HG03460 (cell line): ENCODE measurements around the gene PPP2R2C.

Source experiments
- ATAC-seq: cut with Tn5 transposase; IDR thresholded peaks from one replicate; pipeline ENCODE4 v1.9.1; 2021; ENCODE audit not compliant: unreplicated experiment

The PPP2R2C gene

GRCh38 chr4:6383929-6384328 is 88.5 kb downstream of the PPP2R2C start:
- ATAC-seq, result no peak

DNA sequence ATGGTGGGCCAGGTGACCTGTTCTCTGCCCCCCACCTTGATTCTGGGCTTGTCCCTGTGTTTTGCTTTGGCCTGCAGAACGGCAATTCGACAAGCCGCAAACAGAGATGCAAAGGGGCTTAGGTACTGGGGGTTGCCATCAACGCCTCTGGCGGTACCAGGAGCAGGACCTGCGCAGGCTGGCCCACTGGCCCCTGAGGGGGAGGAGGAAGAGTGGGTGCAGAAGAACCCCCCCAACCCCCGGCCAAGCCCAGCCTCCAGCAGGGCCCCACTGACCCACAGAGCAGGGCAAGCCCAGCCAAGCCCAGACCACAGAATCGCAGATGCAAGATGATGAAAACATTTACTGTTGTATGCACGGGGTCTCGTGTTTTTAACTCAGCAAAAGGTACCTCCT is 89.4 kb downstream of the PPP2R2C start:
- ATAC-seq, result no peak

- ATAC-seq, result no peak
These were observed 90.8 kb downstream of the PPP2R2C start for GRCh38 chr4:6381571-6382123.

DNA sequence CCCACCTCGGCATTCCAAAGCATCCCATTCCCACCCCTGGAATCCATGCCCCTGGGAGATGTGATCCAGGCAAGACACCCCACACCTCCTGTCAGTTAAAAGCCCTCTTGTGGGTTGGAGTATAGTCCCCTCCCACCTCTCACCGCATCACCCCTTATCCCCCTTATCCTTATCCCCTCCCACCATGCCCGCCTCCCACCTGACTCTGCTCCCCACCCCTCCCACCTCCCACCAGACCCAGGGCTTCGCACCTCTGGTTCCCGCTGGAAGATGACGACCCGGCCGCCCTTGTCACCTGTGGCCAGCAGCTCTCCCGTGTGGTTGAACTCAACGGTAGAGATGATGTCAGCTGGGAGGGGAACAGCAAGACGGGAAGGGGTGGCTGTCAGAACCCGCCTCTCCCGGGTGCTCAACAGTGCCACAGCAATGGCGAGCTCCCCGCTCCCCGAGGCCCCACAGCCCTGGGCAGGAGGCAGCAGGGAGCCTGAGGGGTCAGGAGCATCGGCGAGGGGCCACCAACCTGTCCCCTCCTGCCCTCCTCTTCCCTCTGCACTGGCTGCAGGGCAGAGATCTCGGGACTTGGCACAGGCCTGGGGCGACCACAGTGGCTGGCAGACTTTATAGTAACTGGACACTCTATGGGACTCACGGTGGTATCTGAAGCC is 91.5 kb downstream of the PPP2R2C start:
- no peak for ATAC-seq

GRCh38 chr4:6379767-6380745 is 92.4 kb downstream of the PPP2R2C start:
- no peak for ATAC-seq

DNA sequence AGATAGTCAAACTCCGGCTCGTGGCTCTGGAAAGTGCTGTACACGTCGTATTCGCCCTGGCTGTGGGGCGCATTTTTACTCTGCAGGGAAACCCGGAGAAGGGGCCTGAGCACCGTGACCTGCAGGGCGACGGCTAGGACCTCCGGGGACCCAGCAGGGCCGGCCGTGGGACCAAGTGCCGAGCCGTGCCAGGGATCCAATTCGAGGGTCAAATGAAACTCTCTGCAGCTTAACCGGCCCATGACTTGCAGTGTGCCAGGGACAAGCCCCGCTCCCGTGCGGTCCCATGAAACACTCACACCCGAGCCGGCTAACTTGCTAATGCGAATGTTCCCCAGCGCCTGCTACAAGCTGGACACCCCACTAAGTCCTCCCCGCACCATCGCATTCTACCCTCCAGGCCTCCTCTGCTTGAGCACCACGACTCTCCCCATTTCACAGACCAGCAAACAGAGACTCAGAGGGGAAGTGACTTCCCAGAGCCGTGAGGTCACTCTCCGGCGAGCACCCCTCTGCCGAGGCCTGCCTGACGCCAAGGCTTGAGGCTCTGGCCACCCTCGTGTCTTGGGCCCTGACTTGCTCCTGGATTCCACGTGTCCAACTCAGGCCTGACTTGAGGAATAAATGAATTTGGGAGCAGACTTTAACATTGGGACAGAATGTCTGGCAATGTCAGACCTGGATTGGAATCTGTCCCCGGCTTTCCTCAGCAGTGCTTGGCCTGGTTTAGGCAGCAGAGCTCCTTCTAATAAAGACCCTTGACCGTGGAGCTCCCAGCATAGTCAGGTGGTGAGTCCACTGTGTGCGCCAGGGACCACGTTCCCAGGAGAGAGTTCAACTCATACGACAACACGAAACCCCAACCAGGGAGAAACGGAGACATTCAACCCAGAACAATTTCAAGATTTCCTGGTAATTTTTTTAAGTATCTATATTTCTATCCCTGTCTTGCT is 93.6 kb downstream of the PPP2R2C start:
- ATAC-seq, result no peak

GRCh38 chr4:6377626-6378492 is 94.6 kb downstream of the PPP2R2C start:
- no peak for ATAC-seq

GRCh38 chr4:6375620-6376295 is 96.7 kb downstream of the PPP2R2C start:
- ATAC-seq, result no peak

DNA sequence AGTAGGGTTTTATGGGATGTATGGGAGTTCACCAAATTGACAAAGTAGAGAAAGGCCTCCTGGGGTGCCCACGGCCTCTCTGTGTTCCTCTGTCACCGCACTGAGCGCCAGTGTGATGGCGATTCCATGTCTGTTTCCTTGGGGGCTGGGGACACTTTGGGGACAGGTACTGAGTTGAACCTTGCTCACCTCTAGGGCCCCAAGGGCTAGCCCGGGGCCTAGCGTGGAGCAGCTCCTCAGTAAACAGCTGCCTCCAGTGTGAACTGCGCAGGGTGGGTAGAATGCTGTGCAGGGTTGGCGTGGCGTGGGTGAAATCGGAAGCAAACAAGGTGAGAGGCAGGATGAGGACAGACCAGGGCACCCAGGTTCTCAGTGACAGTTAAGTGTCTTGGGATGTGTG is 97.8 kb downstream of the PPP2R2C start:
- ATAC-seq, result no peak

DNA sequence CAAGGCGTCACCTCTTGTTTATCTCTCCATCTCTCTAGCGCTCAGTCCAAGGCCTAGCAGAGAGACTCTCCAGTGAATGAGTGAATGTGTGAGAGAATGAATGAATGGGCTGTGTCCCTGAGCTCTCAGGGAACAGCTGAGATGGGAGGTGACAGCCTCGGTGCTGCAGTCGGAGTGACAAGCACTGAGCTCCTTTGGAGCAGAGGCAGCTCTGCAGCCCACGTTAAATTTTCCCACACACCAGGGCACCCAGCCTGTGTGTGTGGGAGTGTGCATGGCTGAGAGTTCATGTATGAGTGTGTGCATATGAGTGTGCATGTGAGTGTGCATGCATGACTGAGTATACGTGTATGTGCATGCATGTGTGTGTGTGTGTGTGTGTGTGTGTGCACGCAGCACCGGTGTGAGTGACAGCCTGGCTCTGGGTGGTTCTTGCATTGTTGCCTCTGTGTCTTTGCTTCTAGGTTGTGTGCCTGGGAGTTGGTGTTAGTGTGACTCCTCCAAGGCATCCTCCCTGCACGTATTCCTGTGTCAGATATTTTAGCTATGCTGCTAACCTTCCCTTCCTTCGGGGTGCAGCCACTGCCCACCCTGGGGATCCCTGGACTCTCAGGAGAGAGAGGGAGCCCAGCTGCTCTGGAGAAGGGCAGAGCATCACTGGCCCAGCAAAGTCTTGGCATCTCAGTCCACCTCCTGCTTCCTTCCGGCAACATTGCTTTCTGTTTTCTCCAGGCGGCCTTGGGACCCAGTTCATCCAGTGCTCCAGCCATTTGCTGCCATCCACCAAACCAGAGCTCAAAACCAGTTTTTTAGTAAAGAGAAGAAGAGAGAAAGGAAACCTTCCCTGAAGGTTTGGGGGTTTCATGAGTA is 98.6 kb downstream of the PPP2R2C start:
- no peak for ATAC-seq

GRCh38 chr4:6372649-6373525 is 99.5 kb downstream of the PPP2R2C start:
- ATAC-seq, result no peak

DNA sequence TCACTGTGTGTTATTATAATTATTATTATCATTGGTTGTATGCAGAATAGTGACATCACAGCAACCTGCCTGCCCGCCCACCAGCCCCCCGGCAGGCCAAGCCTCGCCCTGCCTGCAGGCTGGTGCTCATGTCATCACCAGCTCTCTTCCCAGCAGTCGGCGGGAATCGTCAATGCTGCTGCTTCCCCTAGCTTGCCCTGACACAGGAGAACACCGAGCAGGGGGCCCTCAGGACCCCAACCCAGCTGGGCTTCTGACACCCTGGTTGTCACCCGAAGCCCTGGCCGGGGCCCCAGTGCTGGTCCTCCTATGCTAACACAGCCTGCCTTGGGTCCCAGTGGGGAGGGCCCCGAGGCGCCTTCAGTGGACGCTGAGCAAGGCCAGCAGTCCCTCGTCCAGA is 100.6 kb downstream of the PPP2R2C start:
- ATAC-seq, result no peak

DNA sequence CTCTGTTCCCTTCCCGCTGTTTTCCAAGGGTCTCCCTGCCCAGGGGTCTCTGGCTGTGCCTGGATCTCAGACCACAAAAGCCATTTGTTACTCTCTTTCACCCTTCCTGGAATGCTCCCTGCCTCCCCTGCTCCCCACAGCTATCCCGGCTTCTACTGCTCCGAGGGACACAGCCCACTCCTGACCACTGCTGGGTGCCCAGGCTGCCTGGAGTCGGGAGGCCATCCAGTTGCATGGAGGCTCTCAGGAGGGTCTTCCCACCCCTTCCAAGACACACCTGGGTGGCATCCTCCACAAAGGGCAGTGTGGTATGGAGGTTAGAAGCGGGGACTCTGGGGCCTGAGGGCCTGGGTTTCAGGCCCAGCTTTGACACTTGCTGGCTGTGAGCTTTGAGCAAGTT is 101.1 kb downstream of the PPP2R2C start:
- ATAC-seq, result no peak

DNA sequence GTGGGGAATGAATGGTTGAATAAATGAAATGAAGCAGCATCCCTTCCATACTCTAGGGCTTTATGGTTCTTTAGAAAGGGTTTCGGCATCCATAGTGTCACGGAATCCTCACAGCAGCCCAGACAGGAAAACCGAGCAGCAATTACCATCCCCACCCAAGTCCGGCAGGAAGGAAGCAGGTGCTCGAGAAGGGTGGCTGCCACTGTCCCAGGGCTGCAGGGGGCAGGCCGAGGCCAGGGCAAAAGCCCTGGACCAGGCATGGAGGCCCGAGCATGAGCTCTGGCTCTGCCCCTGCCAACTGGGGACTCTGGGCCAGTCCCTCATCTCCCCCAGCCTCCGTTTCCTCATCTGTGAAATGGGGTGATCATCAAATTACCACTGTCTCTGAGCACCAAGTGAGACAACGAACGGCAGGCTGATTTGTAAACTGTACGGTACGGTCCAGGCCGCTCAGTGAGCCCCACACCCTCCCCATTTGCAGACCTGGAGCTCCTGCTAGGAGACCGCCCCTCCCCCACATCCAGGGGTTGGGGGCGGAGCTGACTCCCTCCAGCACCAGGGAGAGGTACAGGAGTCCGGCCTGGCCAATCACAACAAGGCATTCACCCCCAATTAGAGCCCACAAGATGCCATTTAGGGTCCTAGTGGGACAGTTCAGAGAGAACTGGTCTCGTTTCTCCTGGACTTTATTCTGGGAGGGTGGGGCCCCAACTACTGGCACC is 102.3 kb downstream of the PPP2R2C start:
- no peak for ATAC-seq

DNA sequence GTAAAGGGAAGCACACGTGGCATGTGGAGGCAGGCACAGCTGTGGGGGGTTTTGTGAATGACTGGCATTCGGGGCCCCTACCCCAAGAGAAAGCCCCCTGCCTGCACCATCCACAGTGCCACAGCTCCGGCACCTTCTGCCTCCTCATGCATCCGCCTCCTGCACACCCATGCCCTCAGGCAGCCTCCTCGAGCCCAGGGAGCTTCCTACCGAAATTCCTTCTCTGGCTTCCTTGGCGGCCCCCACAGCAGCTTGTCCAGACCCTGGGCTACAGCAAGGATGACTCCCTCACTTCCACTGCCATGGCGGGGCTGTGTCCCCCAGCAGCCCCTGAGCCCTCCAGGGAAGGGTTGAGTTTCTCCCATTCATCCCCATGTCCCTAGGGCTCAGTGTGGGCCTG is 102.9 kb downstream of the PPP2R2C start:
- no peak for ATAC-seq

- ATAC-seq, result no peak
These were observed 103.4 kb downstream of the PPP2R2C start for GRCh38 chr4:6369035-6369434.

GRCh38 chr4:6368601-6369000 is 103.8 kb downstream of the PPP2R2C start:
- ATAC-seq, result no peak
